ENCODE data around the gene YKT6.

Gene YKT6

GRCh38 chr7:44200699-44201461 lies at the start of gene YKT6:
Gene YKT6 (plus strand): TSS chr7:44200978. CDS start chr7:44201136, 158 bp downstream.
- TF ChIP-seq TCF12 (IDR thresholded peaks at IDR 0.05; ENCODE audit: low read depth) (peak; percentile 58; the same call in 1 of the 2 replicates), NFIC (IDR thresholded peaks at IDR 0.05) (0 out of 2 replicates have a peak, but pooled peaks have one; percentile 14), EGR1 (IDR thresholded peaks at IDR 0.05) (no peak), TAF1 (IDR thresholded peaks at IDR 0.05; ENCODE audit: low read depth) (peak; percentile 93), RAD21 (IDR thresholded peaks at IDR 0.05; ENCODE audit: low read depth) (no peak), TEAD4 (IDR thresholded peaks at IDR 0.05) (no peak), YY1 (IDR thresholded peaks at IDR 0.05; ENCODE audit: low read depth) (no peak), CREB1 (IDR thresholded peaks at IDR 0.05; ENCODE audit: low read depth) (0 out of 2 replicates have a peak, but pooled peaks have one; percentile 29), CEBPB (IDR thresholded peaks at IDR 0.05) (no peak), REST (IDR thresholded peaks at IDR 0.05; ENCODE audit: low read depth) (no peak), ZBTB7A (IDR thresholded peaks at IDR 0.05; ENCODE audit: low read depth) (peak; percentile 64), MAX (IDR thresholded peaks at IDR 0.05) (peak; percentile 82), FOXM1 (IDR thresholded peaks at IDR 0.05; ENCODE audit: borderline replicate concordance, low read depth) (no peak), USF1 (IDR thresholded peaks at IDR 0.05) (peak; percentile 22; the same call in 1 of the 2 replicates)

- TF ChIP-seq ZBTB7A (IDR thresholded peaks at IDR 0.05; ENCODE audit: low read depth): no peak
- no peak for TF ChIP-seq FOXM1 (IDR thresholded peaks at IDR 0.05; ENCODE audit: borderline replicate concordance, low read depth)
- TF ChIP-seq TCF12 (IDR thresholded peaks at IDR 0.05; ENCODE audit: low read depth): no peak
- TF ChIP-seq EGR1 (IDR thresholded peaks at IDR 0.05): no peak
- TF ChIP-seq TEAD4 (IDR thresholded peaks at IDR 0.05): no peak
- no peak for TF ChIP-seq CEBPB (IDR thresholded peaks at IDR 0.05)
- no peak for TF ChIP-seq TAF1 (IDR thresholded peaks at IDR 0.05; ENCODE audit: low read depth)
- TF ChIP-seq NFIC (IDR thresholded peaks at IDR 0.05): no peak
- TF ChIP-seq EP300 (IDR thresholded peaks at IDR 0.05; ENCODE audit: borderline replicate concordance): no peak
Measured at GRCh38 chr7:44151956-44152355, 48.8 kb upstream of the YKT6 start.

- peak; percentile 21; the same call in 1 of the 2 replicates for TF ChIP-seq RAD21 (IDR thresholded peaks at IDR 0.05; ENCODE audit: low read depth)
- no peak for TF ChIP-seq USF1 (IDR thresholded peaks at IDR 0.05)
Measured at GRCh38 chr7:44152971-44153947, 47.5 kb upstream of the YKT6 start.

GRCh38 chr7:44153948-44154335 lies 46.8 kb upstream of the YKT6 start:
- no peak for TF ChIP-seq TEAD4 (IDR thresholded peaks at IDR 0.05)
- TF ChIP-seq MAX (IDR thresholded peaks at IDR 0.05): no peak
- TF ChIP-seq NFIC (IDR thresholded peaks at IDR 0.05): no peak
- no peak for TF ChIP-seq ZBTB7A (IDR thresholded peaks at IDR 0.05; ENCODE audit: low read depth)

- TF ChIP-seq TCF12 (IDR thresholded peaks at IDR 0.05; ENCODE audit: low read depth): no peak
- no peak for TF ChIP-seq CREB1 (IDR thresholded peaks at IDR 0.05; ENCODE audit: low read depth)
- TF ChIP-seq MAX (IDR thresholded peaks at IDR 0.05): no peak
- no peak for TF ChIP-seq ZBTB7A (IDR thresholded peaks at IDR 0.05; ENCODE audit: low read depth)
- no peak for TF ChIP-seq EP300 (IDR thresholded peaks at IDR 0.05; ENCODE audit: borderline replicate concordance)
- no peak for TF ChIP-seq EGR1 (IDR thresholded peaks at IDR 0.05)
- no peak for TF ChIP-seq USF1 (IDR thresholded peaks at IDR 0.05)
- TF ChIP-seq CEBPB (IDR thresholded peaks at IDR 0.05): no peak
- no peak for TF ChIP-seq YY1 (IDR thresholded peaks at IDR 0.05; ENCODE audit: low read depth)
- no peak for TF ChIP-seq FOXM1 (IDR thresholded peaks at IDR 0.05; ENCODE audit: borderline replicate concordance, low read depth)
- no peak for TF ChIP-seq RAD21 (IDR thresholded peaks at IDR 0.05; ENCODE audit: low read depth)
- TF ChIP-seq TAF1 (IDR thresholded peaks at IDR 0.05; ENCODE audit: low read depth): no peak
- no peak for TF ChIP-seq REST (IDR thresholded peaks at IDR 0.05; ENCODE audit: low read depth)
- no peak for TF ChIP-seq TEAD4 (IDR thresholded peaks at IDR 0.05)
- TF ChIP-seq NFIC (IDR thresholded peaks at IDR 0.05): no peak
Measured at GRCh38 chr7:44154703-44155102, 46.1 kb upstream of the YKT6 start.

Data from Ishikawa (cell line).